Measurements from ENCODE around the gene JDP2. TPM values are rescaled to one million over a fixed set of nuclear protein-coding genes. Genes with fewer than 3 reads are reported as not detected.
A peak's percentile ranks its signal among the peaks of the same experiment; 100 is the strongest.

JDP2 gene
- total and polyA plus RNA-seq, 2 of the 4 experiments (the other 2 are of a cell fraction): 35.7 to 38.4 TPM

GRCh38 chr14:75418850-75419768, 8.7 kb upstream of the JDP2 start:
- ChIA-PET POLR2A (ENCODE audit: unreplicated experiment) (no interaction called here), CTCF (no interaction called here)
- Histone ChIP-seq H3K27ac (ENCODE audit: insufficient read depth, low read length) (no peak overlapping the region), H3K36me3 (ENCODE audit: control insufficient read depth, insufficient read depth, low read length) (no peaks in the 10 kb centered on the region), H2BK20ac (ENCODE audit: low read depth, low read length) (no peak overlapping the region), H3K4me1 (ENCODE audit: control insufficient read depth, insufficient read depth, low read length) (peaks cover 4% of the 10 kb centered on the region; the same call in 1 of the 2 replicates), H2BK5ac (ENCODE audit: low read depth, low read length, poor library complexity, severe bottlenecking) (no peak overlapping the region), H2AFZ (replicated peaks; ENCODE audit: low read length, poor library complexity) (no peak overlapping the region), H3K79me1 (ENCODE audit: low read depth in 1 of 2, low read length in 2 of 2) (no peaks in the 10 kb centered on the region), H3K9me1 (ENCODE audit: insufficient read depth, low read length) (no peaks in the 10 kb centered on the region), H3K4me2 (ENCODE audit: low read depth, low read length) (no peak overlapping the region), H2BK15ac (ENCODE audit: low read depth, low read length) (no peak overlapping the region), H2AK9ac (replicated peaks; ENCODE audit: low read depth, low read length, poor library complexity) (peak overlapping the region; percentile 47), H3K9ac (ENCODE audit: low read depth, low read length) (no peak overlapping the region), H3K14ac (replicated peaks; ENCODE audit: low read depth, low read length) (no peak overlapping the region), H4K5ac (ENCODE audit: low read depth, low read length) (no peak overlapping the region), H2BK120ac (ENCODE audit: low read depth, low read length) (no peak overlapping the region), H2AK5ac (ENCODE audit: low read depth, low read length) (no peak overlapping the region), H3K27me3 (ENCODE audit: control insufficient read depth, insufficient read depth, low read length) (no peaks in the 10 kb centered on the region; the same call in 1 of the 2 replicates), H3K4me3 (ENCODE audit: insufficient read depth, low read depth, low read length) (no peak overlapping the region), H4K8ac (ENCODE audit: low read depth in 2 of 2, low read length in 2 of 2) (no peak overlapping the region), H4K20me1 (ENCODE audit: insufficient read depth, low read length) (no peaks in the 10 kb centered on the region), H3K4ac (ENCODE audit: low read depth, low read length) (no peak overlapping the region), H4K91ac (ENCODE audit: insufficient read depth, low read depth, low read length) (no peak overlapping the region), H3K18ac (ENCODE audit: low read depth, low read length) (no peak overlapping the region), H3K56ac (ENCODE audit: extremely low read depth, insufficient read depth, low read length) (no peak overlapping the region), H3K23ac (ENCODE audit: low read depth, low read length) (no peak overlapping the region), H3K9me3 (ENCODE audit: control insufficient read depth, insufficient read depth, low read length) (peaks cover 2% of the 10 kb centered on the region; the same call in 1 of the 2 replicates)
- DNase-seq (no peak), ATAC-seq (ENCODE audit: low read depth) (no peak)
- dilution Hi-C loops (cut with HindIII; ENCODE audit: low sequenced_read_pairs, unreplicated experiment) (no loop called here), intact Hi-C loops (cut with micrococcal nuclease) (no loop called here), in situ Hi-C loops (cut with MboI; ENCODE audit: low sequenced_read_pairs) (no loop called here)
- WGBS, 2 experiments (ENCODE audit: extremely low coverage in 2 of 2, insufficient read length in 1 of 2): 43 to 100% methylated on average over 2 of the region's 16 CpGs
- BruUV-seq (replicated peaks): no TSS peak
- TF ChIP-seq SMC3 (IDR thresholded peaks at IDR 0.05; ENCODE audit: low read depth, low read length): no peak
- TF ChIP-seq ELK1 (IDR thresholded peaks at IDR 0.05; ENCODE audit: borderline replicate concordance, low read depth, low read length): no peak
- TF ChIP-seq CEBPB (IDR thresholded peaks at IDR 0.05; ENCODE audit: low read depth, low read length): no peak
- no peak for TF ChIP-seq RAD21 (IDR thresholded peaks at IDR 0.05; ENCODE audit: low read length)
- TF ChIP-seq RFX5 (IDR thresholded peaks at IDR 0.05; ENCODE audit: low read depth, low read length): no peak
- TF ChIP-seq, protein P1, sequence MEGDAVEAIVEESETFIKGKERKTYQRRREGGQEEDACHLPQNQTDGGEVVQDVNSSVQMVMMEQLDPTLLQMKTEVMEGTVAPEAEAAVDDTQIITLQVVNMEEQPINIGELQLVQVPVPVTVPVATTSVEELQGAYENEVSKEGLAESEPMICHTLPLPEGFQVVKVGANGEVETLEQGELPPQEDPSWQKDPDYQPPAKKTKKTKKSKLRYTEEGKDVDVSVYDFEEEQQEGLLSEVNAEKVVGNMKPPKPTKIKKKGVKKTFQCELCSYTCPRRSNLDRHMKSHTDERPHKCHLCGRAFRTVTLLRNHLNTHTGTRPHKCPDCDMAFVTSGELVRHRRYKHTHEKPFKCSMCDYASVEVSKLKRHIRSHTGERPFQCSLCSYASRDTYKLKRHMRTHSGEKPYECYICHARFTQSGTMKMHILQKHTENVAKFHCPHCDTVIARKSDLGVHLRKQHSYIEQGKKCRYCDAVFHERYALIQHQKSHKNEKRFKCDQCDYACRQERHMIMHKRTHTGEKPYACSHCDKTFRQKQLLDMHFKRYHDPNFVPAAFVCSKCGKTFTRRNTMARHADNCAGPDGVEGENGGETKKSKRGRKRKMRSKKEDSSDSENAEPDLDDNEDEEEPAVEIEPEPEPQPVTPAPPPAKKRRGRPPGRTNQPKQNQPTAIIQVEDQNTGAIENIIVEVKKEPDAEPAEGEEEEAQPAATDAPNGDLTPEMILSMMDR (conservative IDR thresholded peaks at IDR 0.05; ENCODE audit: low read depth, low read length): no peak
- TF ChIP-seq MXI1 (IDR thresholded peaks at IDR 0.05; ENCODE audit: borderline replicate concordance, low read depth, low read length): no peak
- TF ChIP-seq, protein P2, sequence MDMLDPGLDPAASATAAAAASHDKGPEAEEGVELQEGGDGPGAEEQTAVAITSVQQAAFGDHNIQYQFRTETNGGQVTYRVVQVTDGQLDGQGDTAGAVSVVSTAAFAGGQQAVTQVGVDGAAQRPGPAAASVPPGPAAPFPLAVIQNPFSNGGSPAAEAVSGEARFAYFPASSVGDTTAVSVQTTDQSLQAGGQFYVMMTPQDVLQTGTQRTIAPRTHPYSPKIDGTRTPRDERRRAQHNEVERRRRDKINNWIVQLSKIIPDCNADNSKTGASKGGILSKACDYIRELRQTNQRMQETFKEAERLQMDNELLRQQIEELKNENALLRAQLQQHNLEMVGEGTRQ (IDR thresholded peaks at IDR 0.05; ENCODE audit: low read depth, low read length): no peak
- no peak for TF ChIP-seq MAFK (IDR thresholded peaks at IDR 0.05; ENCODE audit: low read depth, low read length)
- TF ChIP-seq BHLHE40 (IDR thresholded peaks at IDR 0.05; ENCODE audit: low read depth, low read length): no peak
- no peak for TF ChIP-seq MAZ (IDR thresholded peaks at IDR 0.05; ENCODE audit: borderline replicate concordance, low read depth, low read length)
- TF ChIP-seq NFE2L2 (IDR thresholded peaks at IDR 0.05; ENCODE audit: low read depth, low read length): no peak
- no peak for TF ChIP-seq CHD1 (IDR thresholded peaks at IDR 0.05; ENCODE audit: low read depth, low read length)
- no peak for TF ChIP-seq RCOR1 (IDR thresholded peaks at IDR 0.05; ENCODE audit: insufficient replicate concordance, low read length)
